Measurements from ENCODE around the gene FTCD. TPM values are rescaled to one million over a fixed set of nuclear protein-coding genes. Genes with fewer than 3 reads are reported as not detected.

The FTCD gene
- total RNA-seq, 1 experiment from 2014 or later: 0.21 TPM

- no peak overlapping the region for H3K4me3 ChIP-seq (ENCODE audit: low read depth in 2 of 2, low read length in 2 of 2)
- intact Hi-C loops (cut with micrococcal nuclease; ENCODE audit: unreplicated experiment): no loop called here
- H3K9me3 ChIP-seq (ENCODE audit: control insufficient read depth, insufficient read depth, low read depth, low read length): no peaks in the 10 kb centered on the region
- ChIA-PET POLR2A (no interaction called here), CTCF (no interaction called here)
- no peak for TF ChIP-seq POLR2AphosphoS5 (IDR thresholded peaks at IDR 0.05; ENCODE audit: low read depth, low read length)
- no peak for TF ChIP-seq SIN3A (IDR thresholded peaks at IDR 0.05; ENCODE audit: borderline replicate concordance, insufficient read depth, low read depth, low read length)
- no peak for TF ChIP-seq CTCF (IDR thresholded peaks at IDR 0.05)
- TF ChIP-seq REST (IDR thresholded peaks at IDR 0.05; ENCODE audit: insufficient read depth in 1 of 2, low read depth in 2 of 2, low read length in 1 of 2): no peak
- TF ChIP-seq TCF7L2 (IDR thresholded peaks at IDR 0.05; ENCODE audit: low read depth, low read length): no peak
- no peaks in the 10 kb centered on the region for H3K36me3 ChIP-seq (ENCODE audit: control insufficient read depth, insufficient read depth, low read length)
- no peak for DNase-seq (ENCODE audit: low read depth, low spot score)
- no TSS peak for BruUV-seq (replicated peaks)
- in situ Hi-C loops (cut with HindIII; ENCODE audit: low pct_unique_long_range_greater_than_20kb, low sequenced_read_pairs): no loop called here
- H3K27ac ChIP-seq (ENCODE audit: low read length): no peak overlapping the region
- H3K4me1 ChIP-seq (ENCODE audit: control insufficient read depth, insufficient read depth, low read length): no peaks in the 10 kb centered on the region
- H3K27me3 ChIP-seq (ENCODE audit: control insufficient read depth, insufficient read depth, low read length): no peaks in the 10 kb centered on the region
- no peak for ATAC-seq
Observed at GRCh38 chr21:46112725-46113215, 42.6 kb downstream of the FTCD start.

- ChIA-PET POLR2A (no interaction called here), CTCF (no interaction called here)
- TF ChIP-seq TCF7L2 (IDR thresholded peaks at IDR 0.05; ENCODE audit: low read depth, low read length) (no peak), CTCF (IDR thresholded peaks at IDR 0.05) (no peak), POLR2AphosphoS5 (IDR thresholded peaks at IDR 0.05; ENCODE audit: low read depth, low read length) (no peak), SIN3A (IDR thresholded peaks at IDR 0.05; ENCODE audit: borderline replicate concordance, insufficient read depth, low read depth, low read length) (no peak), REST (IDR thresholded peaks at IDR 0.05; ENCODE audit: insufficient read depth in 1 of 2, low read depth in 2 of 2, low read length in 1 of 2) (no peak)
- no peak for DNase-seq (ENCODE audit: low read depth, low spot score)
- intact Hi-C loops (cut with micrococcal nuclease; ENCODE audit: unreplicated experiment) (no loop called here), in situ Hi-C loops (cut with HindIII; ENCODE audit: low pct_unique_long_range_greater_than_20kb, low sequenced_read_pairs) (no loop called here)
- Histone ChIP-seq H3K36me3 (ENCODE audit: control insufficient read depth, insufficient read depth, low read length) (no peaks in the 10 kb centered on the region), H3K27ac (ENCODE audit: low read length) (no peak overlapping the region), H3K9me3 (ENCODE audit: control insufficient read depth, insufficient read depth, low read depth, low read length) (no peaks in the 10 kb centered on the region), H3K4me3 (ENCODE audit: low read depth in 2 of 2, low read length in 2 of 2) (no peak overlapping the region), H3K4me1 (ENCODE audit: control insufficient read depth, insufficient read depth, low read length) (no peaks in the 10 kb centered on the region), H3K27me3 (ENCODE audit: control insufficient read depth, insufficient read depth, low read length) (no peaks in the 10 kb centered on the region)
- BruUV-seq (replicated peaks): no TSS peak
- ATAC-seq: no peak
Observed at GRCh38 chr21:46111857-46112724, 43.3 kb downstream of the FTCD start.

Measured in Panc1 (cell line).